Nephron progenitor cell (in vitro differentiated cells): Measurements from ENCODE around the gene TNFSF15.

Experiments
- DNase-seq: peaks from one replicate; pipeline ENCODE4 v3.0.0; 2021
- H3K27ac Mint-ChIP-seq: 2 replicates; pipeline ENCODE4 v1.8.0; 2021; ENCODE audit warnings: mild to moderate bottlenecking, moderate library complexity, mixed read lengths
- H3K27me3 Mint-ChIP-seq: 2 replicates; pipeline ENCODE4 v1.8.0; 2021; ENCODE audit warnings: mild to moderate bottlenecking, low read depth, mixed read lengths; ENCODE audit not compliant: poor library complexity
- H3K36me3 Mint-ChIP-seq: 2 replicates; pipeline ENCODE4 v1.8.0; 2021; ENCODE audit warnings: low read depth, mixed read lengths
- H3K4me1 Mint-ChIP-seq: 2 replicates; pipeline ENCODE4 v1.8.0; 2021; ENCODE audit warnings: mixed read lengths
- H3K4me3 Mint-ChIP-seq: 2 replicates; pipeline ENCODE4 v1.8.0; 2021; ENCODE audit warnings: mild to moderate bottlenecking, moderate library complexity, mixed read lengths
- H3K9me3 Mint-ChIP-seq: 2 replicates; pipeline ENCODE4 v1.8.0; 2021; ENCODE audit warnings: mild to moderate bottlenecking, moderate library complexity, mixed read lengths
- TF ChIP-seq, protein P1 (sequence below): fragments of 200-600 bp; sonication (generic); IDR thresholded peaks from 2 replicates; pipeline ENCODE4 v1.5.0; 2021; ENCODE audit warnings: antibody characterized with exemption

TNFSF15 gene

GRCh38 chr9:114805670-114806525, at the start of gene TNFSF15:
TNFSF15 (minus strand) TSS chr9:114806039; CDS start chr9:114806012, 27 bp downstream.
- TF ChIP-seq, protein P1, sequence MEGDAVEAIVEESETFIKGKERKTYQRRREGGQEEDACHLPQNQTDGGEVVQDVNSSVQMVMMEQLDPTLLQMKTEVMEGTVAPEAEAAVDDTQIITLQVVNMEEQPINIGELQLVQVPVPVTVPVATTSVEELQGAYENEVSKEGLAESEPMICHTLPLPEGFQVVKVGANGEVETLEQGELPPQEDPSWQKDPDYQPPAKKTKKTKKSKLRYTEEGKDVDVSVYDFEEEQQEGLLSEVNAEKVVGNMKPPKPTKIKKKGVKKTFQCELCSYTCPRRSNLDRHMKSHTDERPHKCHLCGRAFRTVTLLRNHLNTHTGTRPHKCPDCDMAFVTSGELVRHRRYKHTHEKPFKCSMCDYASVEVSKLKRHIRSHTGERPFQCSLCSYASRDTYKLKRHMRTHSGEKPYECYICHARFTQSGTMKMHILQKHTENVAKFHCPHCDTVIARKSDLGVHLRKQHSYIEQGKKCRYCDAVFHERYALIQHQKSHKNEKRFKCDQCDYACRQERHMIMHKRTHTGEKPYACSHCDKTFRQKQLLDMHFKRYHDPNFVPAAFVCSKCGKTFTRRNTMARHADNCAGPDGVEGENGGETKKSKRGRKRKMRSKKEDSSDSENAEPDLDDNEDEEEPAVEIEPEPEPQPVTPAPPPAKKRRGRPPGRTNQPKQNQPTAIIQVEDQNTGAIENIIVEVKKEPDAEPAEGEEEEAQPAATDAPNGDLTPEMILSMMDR, result no peak
- H3K36me3 Mint-ChIP-seq, result no peaks in the 10 kb centered on the region
- peaks cover 37% of the 10 kb centered on the region for H3K4me1 Mint-ChIP-seq
- peak within 1 kb of the TSS; percentile 47 for H3K27ac Mint-ChIP-seq
- peaks cover 14% of the 10 kb centered on the region for H3K27me3 Mint-ChIP-seq
- H3K9me3 Mint-ChIP-seq, result no peaks in the 10 kb centered on the region
- DNase-seq, result peak; percentile 37
- peak within 1 kb of the TSS; percentile 51 for H3K4me3 Mint-ChIP-seq

DNA sequence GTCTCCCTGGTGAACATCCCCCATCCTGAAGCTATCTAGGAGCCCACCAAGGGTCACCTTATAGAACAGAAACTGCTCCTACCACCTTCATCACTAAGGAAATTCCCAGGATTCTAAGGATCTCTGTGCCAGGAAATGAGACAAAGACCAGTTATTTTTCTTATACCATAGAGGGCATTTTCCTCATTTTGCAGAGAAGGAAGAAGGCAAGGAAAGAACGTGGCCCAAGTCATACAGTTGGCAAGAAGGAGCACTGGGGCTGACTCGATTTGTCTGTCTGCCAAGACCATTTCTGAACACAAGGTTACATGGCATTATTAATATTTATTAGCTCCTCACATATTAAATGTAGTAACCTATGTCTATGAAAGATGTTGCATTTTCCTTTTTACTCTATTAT, 49.6 kb upstream of the TNFSF15 start:
- Mint-ChIP-seq H3K9me3 (no peaks in the 10 kb centered on the region), H3K4me3 (no peak overlapping the region), H3K27ac (no peak overlapping the region), H3K27me3 (no peaks in the 10 kb centered on the region), H3K4me1 (peaks cover 8% of the 10 kb centered on the region), H3K36me3 (no peaks in the 10 kb centered on the region)
- TF ChIP-seq, protein P1, result no peak
- no peak for DNase-seq

DNA sequence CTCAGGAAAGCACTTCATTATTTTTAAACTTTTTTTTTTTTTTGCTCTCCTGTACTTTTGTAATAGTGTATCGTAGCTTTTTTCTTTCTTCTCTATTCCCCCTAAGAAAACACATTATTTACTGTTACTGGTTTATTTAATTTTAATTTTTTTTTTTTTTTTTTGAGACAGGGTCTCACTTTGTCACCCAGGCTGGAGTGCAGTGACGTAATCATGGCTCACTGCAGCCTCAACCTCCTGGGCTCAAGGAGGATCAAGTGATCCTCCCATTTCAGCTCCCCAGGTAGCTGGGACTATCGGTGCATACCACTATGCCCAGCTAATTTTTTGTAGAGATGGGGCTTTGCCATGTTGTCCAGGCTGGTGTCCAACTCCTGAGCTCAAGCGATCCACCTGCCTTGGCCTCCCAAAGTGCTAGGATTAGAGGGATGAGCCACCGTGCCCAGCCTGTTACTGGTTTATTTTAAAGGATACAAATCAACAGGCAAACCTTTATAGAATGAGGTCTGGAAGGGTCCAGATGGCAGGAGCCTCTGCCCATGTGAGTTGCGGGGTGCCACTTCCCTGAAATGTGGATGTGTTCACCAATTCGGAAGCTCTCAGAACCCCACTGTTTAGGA, 49.0 kb upstream of the TNFSF15 start:
- TF ChIP-seq, protein P1, result no peak
- Mint-ChIP-seq H3K9me3 (no peaks in the 10 kb centered on the region), H3K4me1 (peaks cover 8% of the 10 kb centered on the region), H3K36me3 (no peaks in the 10 kb centered on the region), H3K27me3 (no peaks in the 10 kb centered on the region), H3K4me3 (no peak overlapping the region), H3K27ac (no peak overlapping the region)
- no peak for DNase-seq

DNA sequence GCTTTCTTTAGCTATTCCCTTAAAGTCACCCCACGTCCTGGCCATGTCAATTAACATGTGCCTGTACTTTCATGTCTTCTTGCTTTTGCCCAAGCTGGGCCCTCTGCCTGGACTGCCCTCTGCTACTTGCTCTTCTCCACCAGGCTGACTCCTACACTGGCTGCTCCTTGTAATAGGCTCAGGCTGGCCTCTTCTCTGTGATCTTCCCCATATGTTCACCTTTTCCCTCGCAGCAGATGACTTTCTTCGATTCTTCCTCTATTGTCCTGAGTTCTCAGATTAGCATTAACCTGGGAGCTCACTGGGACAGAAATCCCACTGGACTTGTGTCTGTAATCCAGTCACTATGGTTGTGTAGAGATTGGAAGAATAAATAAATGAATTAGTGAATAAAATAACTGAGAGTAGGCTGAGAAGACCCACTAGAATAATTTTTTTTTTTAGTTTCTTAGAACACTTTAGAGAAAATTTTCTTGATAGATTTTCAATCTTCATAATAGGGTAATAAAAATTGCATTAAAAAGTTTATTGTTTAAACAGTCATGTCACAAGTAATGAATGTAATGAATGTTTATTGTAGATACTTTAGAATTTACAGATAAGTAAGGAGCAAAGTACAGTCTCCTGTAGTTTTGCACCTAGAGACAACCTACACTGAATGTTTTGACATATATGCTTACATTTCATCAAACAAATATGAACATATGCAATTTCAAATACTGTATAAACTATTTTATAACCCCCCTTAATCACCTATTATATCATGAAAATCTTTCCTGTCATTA, 47.4 kb upstream of the TNFSF15 start:
- H3K4me1 Mint-ChIP-seq, result peaks cover 8% of the 10 kb centered on the region
- no peaks in the 10 kb centered on the region for H3K27me3 Mint-ChIP-seq
- DNase-seq, result no peak
- TF ChIP-seq, protein P1, result no peak
- H3K36me3 Mint-ChIP-seq, result no peaks in the 10 kb centered on the region
- no peak overlapping the region for H3K4me3 Mint-ChIP-seq
- no peak overlapping the region for H3K27ac Mint-ChIP-seq
- no peaks in the 10 kb centered on the region for H3K9me3 Mint-ChIP-seq

DNA sequence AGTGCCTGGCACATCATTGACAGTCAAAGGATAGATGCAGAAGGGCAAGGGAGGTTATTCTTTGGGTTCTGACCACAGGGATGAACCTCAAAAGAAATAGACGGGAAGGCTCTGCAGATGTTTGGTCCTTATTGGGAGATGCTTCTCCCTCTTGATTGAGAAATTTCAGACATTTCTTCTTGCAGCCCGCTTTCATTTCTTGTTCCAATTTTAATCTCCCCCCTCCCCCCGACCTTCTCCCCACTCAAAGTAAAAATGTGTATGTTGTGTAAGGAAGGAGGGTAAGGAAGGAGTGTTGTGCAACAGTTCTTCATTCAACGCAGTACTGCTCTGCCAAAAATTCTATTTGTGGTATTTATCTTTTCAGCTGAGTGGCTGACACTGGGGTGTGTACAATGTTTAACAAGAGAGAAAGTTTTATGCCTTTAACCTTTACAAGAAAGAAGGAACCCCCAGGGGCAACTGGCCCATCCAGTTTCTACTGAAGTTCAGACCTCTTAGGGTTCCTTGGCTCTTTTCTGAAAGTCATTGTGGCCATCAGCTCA, 46.3 kb upstream of the TNFSF15 start:
- TF ChIP-seq, protein P1, result no peak
- peaks cover 8% of the 10 kb centered on the region for H3K4me1 Mint-ChIP-seq
- H3K27me3 Mint-ChIP-seq, result no peaks in the 10 kb centered on the region
- H3K9me3 Mint-ChIP-seq, result no peaks in the 10 kb centered on the region
- H3K36me3 Mint-ChIP-seq, result no peaks in the 10 kb centered on the region
- no peak for DNase-seq
- H3K4me3 Mint-ChIP-seq, result no peak overlapping the region
- no peak overlapping the region for H3K27ac Mint-ChIP-seq
